NCI-H187 (cell line): ENCODE results near the gene OR7G3.
A peak's percentile ranks its signal among the peaks of the same experiment; 100 is the strongest.

Source experiments
- DNase-seq, 2 experiments: peaks; one replicate each; lab custom pipeline; 2025; lab: John Stamatoyannopoulos, UW

OR7G3 gene

DNA sequence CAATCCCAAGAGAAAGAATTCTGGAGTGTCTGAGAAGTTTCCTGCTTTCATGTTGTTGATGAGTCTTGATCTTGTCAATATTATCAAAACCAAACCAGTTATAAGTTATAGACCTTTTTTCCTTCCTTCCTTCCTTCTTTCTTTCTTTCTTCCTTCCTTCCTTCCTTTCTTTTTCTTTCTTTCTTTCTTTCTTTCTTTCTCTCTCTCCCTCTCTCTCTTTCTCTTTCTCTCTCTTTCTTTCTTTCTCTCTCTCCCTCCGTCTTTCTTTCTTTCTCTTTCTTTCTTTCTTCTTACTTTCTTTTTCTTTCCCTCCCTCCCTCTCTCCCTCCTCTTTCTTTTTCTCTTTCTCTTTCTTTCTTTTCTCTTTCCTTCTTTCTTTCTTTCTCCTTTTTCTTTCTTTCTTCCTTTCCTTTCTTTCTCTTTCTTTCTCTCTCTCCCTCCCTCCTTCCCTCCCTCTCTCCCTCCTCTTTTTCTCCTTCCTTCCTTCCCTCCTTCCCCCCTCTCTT is at the start of gene OR7G3:
Gene OR7G3 (minus strand): TSS at position 51 of the 506 bp plus-strand sequence. CDS start 0 bp downstream, at position 51.
- DNase-seq = no peak

- DNase-seq = no peak
These were observed 48.6 kb upstream of the OR7G3 start for GRCh38 chr19:9175326-9175725.

DNA sequence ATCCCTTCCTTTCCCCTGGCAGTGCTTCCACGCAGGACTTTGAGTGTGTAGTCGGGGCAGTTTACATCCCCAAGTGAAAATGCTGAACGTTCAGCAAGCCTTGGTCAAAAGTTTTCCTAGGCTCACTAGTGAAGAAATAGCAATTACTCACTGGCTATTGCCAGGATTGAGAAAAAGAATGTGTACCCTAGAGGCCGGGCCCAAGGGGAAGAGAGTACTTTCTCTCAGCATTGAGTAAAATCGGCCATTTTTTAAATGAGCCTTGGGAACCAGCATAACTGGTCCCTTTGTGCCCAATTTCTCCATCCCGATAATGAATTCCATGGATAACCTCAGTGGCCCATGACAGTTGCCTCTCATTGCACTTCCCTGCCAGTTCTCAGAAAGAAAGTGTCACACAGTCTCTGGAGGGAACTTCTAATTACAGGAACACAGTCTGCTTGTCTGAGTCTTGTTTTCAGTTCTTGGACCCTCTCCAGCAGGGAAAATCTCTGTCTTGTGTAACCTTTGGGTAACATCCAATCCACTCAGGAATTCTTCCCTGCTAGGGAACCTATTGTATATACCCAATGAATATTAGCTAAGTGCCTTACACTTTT is 44.7 kb upstream of the OR7G3 start:
- no peak for DNase-seq

- no peak for DNase-seq
These were observed 40.1 kb upstream of the OR7G3 start for GRCh38 chr19:9166846-9167245.

GRCh38 chr19:9165261-9165660 is 38.5 kb upstream of the OR7G3 start:
- no peak for DNase-seq

DNA sequence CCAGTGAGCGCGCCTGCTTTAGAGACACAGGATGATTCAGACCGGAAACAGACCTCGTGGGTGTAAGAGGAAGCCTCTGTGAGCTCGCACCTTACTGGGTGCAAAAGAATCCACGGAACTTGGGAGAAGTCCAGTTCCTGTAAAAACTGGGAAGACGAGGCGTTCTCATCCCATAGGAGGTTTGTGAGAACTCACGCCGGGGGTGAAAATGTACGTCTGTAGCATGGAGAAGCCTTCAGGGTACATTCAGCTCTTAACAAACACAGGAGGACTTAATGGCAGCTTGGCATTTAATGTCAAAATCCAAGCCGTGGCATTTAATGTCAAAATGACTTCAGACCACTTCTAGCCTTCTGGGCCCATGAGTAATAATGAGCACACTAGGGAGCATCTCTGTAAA is 34.7 kb upstream of the OR7G3 start:
- no peak for DNase-seq

DNA sequence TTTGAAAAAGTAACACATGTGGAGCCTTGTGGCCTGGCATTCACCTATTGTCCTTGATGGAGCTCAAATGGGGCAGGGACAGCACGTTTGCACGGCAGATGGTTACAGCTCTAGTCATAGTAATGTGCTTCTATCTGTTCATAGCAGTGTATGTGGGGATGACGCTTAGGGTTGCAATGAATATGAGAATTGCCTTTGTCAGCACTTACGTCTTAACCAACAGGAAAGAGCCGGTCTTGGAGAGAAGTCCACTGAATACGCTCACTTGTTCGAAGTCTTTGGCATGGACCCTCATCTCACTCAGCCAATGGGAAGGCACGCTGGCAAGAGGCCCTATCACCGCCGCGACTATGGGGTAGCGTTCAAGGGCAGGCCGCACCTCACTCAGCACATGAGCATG is 33.1 kb upstream of the OR7G3 start:
- DNase-seq = no peak

GRCh38 chr19:9156304-9156703 is 29.6 kb upstream of the OR7G3 start:
- DNase-seq = no peak

- DNase-seq = no peak
These were observed 28.8 kb upstream of the OR7G3 start for GRCh38 chr19:9155591-9155990.

DNA sequence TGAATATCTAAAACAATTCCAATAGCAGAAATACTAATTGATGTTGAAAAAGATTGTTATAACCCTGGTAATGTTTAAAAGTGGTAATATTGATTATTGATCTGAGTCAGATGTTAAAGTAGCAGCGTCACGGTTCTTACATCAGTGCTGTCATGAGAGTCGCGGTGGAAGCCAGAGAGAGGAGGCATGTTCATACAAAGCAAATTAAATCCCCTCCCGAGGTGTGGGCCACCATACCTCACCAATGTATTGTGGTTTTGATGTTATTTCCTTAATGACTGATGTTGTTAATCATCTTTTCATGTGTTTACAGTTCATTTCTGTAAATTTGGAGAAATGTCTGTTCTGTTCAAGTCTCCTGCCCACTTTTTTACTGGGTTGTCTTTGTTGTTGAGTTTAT is 24.6 kb upstream of the OR7G3 start:
- DNase-seq = no peak

DNA sequence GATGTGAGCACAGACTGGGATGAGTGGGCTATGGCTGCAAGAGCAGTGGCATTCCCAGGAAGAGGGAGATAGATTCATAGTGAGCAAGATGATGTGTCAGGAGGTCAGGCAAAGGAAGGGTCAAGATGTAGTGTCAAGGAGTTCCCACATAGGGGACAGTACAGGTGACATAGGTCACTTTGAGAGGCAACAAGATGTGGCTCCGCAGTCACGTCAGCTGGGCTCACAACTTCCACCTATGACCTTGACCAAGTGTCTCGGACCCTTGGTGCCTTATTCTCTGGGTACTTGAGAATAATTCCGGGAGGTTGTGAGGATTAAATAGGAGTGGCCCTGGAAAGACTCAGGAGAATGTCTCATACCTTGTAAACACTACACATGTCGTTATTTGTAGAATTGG is 23.9 kb upstream of the OR7G3 start:
- no peak for DNase-seq

DNA sequence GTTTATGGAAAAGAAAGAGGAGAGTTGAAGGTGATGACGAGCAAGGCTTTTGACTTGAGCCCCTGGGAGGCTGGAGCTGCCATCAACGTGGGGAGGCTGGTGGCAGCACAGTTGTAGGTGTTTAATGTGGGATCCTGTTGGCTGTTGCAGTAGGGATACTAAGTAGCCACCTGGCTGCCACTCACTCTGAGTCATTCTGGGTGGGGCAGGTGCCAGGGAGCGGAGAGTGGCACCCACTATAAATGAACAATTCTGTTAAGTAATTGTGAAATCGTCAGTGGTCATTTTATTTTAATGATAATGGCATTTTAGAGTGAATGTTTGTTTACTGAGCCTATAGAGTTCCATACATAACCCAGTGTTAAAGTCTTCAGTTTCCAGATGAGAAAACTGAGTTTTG is 23.2 kb upstream of the OR7G3 start:
- no peak for DNase-seq

DNA sequence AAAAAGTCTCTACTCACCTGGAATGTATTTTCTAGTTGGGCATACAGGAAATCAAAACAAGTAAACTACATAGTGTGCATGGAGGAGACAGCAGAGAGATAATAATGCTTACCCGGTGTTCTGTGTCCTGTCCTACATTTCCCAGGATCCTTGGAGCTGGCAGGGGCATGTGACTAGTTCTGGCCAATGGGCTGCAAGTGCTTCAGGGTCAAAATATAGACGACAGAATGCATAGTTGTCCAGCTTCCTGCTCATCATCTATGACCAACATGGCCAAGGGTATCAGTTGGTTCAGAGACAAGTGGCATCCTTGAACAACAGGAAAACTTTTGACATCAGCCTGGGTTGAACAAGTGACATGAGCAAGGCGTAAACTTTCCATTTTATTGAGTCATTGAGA is 21.9 kb upstream of the OR7G3 start:
- DNase-seq = no peak

GRCh38 chr19:9146882-9147281 is 20.1 kb upstream of the OR7G3 start:
- DNase-seq = no peak

GRCh38 chr19:9144920-9145319 is 18.2 kb upstream of the OR7G3 start:
- no peak for DNase-seq

DNA sequence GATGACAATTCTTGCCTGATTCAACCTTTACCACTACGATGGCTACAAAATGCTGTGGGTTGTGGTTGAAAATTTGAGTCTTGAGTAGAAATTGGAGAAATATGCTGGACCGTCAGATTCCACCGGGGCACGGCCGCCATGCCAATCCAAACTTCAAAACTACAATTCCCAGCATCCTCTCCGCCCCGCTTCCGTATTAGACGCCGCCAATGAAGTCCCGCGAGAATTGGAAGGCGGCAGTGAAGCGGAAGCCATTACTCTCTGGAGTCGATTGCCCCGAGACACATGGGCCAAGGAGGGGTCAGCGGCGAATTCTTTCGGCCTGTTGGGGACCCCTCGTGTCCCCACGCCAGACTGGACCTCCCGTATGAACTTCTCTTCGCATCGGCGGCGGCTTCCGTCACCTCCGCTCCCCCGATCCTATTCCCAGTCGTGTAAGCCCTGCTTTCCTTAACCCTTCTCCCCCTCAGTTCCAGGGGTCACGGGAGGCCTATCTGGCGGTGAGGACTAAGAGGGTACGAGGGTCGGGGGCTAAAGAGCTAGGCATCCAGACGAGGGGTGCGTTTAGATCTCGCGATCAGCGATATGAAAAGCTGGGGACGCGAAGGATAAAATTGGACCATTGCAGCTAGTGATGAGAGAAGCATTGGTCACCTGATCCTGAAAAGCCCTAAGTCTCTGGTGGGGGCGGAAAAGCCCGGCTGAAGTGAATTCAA is 13.6 kb upstream of the OR7G3 start, which contains the start of gene ZNF317:
Gene ZNF317 (plus strand): TSS at position 239 of the 716 bp plus-strand sequence. CDS start 15,620 bp downstream, outside the sequence.
- peak; percentile 40 to 67 for DNase-seq

GRCh38 chr19:9139609-9140158 is 12.9 kb upstream of the OR7G3 start:
- DNase-seq = no peak

- no peak for DNase-seq
These were observed 5.7 kb upstream of the OR7G3 start for GRCh38 chr19:9132422-9132821.

DNA sequence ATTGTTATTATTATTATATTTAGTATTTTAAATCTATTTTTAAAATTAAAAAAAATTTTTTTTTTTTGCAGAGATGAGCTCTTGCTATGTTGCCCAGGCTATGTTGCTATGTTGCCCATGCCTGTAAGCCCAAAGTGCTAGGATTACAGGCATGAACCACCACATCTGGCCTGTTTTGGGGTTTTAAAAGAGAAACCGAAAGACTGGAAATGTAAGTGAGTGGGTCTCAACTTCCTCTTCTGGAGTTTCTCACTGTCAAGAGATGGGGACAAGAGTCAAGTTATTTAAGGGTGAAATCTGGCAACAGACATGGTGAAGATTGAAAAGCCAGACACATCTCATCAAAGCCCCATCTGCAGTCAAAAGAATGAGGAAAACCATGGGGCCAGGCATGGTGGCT is 4.2 kb upstream of the OR7G3 start:
- no peak for DNase-seq

GRCh38 chr19:9128171-9128570 is 1.4 kb upstream of the OR7G3 start:
- DNase-seq = no peak

- no peak for DNase-seq
These were observed 10.2 kb downstream of the OR7G3 start for GRCh38 chr19:9116547-9116946.

GRCh38 chr19:9115307-9115813 is 11.4 kb downstream of the OR7G3 start, which contains the start of gene OR7G1:
TSS of gene OR7G1 (minus strand) at chr19:9115763. CDS start at chr19:9115763, 0 bp downstream.
- no peak for DNase-seq

GRCh38 chr19:9109959-9110358 is 16.8 kb downstream of the OR7G3 start:
- DNase-seq = no peak
